ENCODE results near the gene CPNE4. TPM values are rescaled to one million over a fixed set of nuclear protein-coding genes. Genes with fewer than 3 reads are reported as not detected.

The CPNE4 gene
- total RNA-seq, 1 experiment from 2014 or later, result 1.9 TPM

DNA sequence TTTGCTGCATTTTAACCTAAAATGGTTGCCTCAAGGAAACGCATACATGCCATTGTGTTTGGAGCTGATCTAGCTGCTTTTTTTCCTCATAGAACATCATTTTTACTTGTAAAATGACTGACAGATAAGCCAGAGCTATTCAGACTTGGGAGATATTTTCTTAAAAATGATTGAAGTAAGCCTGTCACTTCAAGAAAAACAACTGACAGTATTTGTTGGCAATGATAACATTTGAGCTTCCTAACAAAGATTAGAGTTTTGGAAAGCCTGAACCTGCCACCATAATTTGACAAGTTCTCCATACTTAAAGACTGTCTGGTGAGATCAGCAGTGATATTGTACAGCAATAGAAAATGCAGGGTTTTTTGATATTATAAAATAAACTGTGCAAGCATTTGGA, 504.4 kb downstream of the CPNE4 start:
- no peak overlapping the region for H2BK15ac ChIP-seq (ENCODE audit: low read depth, low read length)
- H3K9ac ChIP-seq (ENCODE audit: extremely low read depth, insufficient read length, low read length), result no peak overlapping the region
- no peak overlapping the region for H3T11ph ChIP-seq (ENCODE audit: low read length)
- WGBS (ENCODE audit: extremely low coverage, insufficient read length, low lambda C conversion rate), result no CpG with 5 or more reads among the region's 1 CpG
- no peak for DNase-seq
- no peaks in the 10 kb centered on the region for H4K20me1 ChIP-seq (ENCODE audit: control insufficient read depth, insufficient read depth, insufficient read length)
- no peak overlapping the region for H2AK5ac ChIP-seq (ENCODE audit: insufficient read length, low read length)
- H3K23ac ChIP-seq (ENCODE audit: insufficient read length, low read depth, low read length), result no peak overlapping the region
- no peaks in the 10 kb centered on the region for H3K36me3 Mint-ChIP-seq (ENCODE audit: insufficient read depth in 1 of 3, low read depth in 3 of 3)
- H3K56ac ChIP-seq (ENCODE audit: insufficient read length, low read depth, low read length), result no peak overlapping the region
- peaks cover 12% of the 10 kb centered on the region in 2 experiments for H3K4me1 Mint-ChIP-seq
- no peak for TF ChIP-seq CTCF (conservative IDR thresholded peaks at IDR 0.05)
- no peaks in the 10 kb centered on the region for H3K27me3 ChIP-seq (ENCODE audit: insufficient read depth, low read length)
- H2BK20ac ChIP-seq (ENCODE audit: low read depth, low read length, poor library complexity, severe bottlenecking), result no peak overlapping the region
- no peak overlapping the region for H2BK12ac ChIP-seq (ENCODE audit: insufficient read length, low read depth, low read length)
- H3K4ac ChIP-seq (ENCODE audit: low read depth, low read length), result no peak overlapping the region
- H3K4me2 ChIP-seq (ENCODE audit: insufficient read depth, insufficient read length, low read length), result no peak overlapping the region
- no peak overlapping the region for H2AFZ ChIP-seq (ENCODE audit: low read length)
- H3K27me3 Mint-ChIP-seq (ENCODE audit: low read depth), result peaks cover 4% of the 10 kb centered on the region; the same call in 1 of the 2 replicates
- no peaks in the 10 kb centered on the region for H3K23me2 ChIP-seq (ENCODE audit: insufficient read length, low read depth, low read length, poor library complexity, severe bottlenecking)
- H3K27ac Mint-ChIP-seq, result no peak overlapping the region
- H4K5ac ChIP-seq (ENCODE audit: insufficient read length, low read depth, low read length), result no peak overlapping the region
- no peak overlapping the region for H3K14ac ChIP-seq (ENCODE audit: insufficient read depth, low read length)
- H3K18ac ChIP-seq (ENCODE audit: insufficient read length, low read depth, low read length), result no peak overlapping the region
- no peak overlapping the region for H3K4me3 Mint-ChIP-seq
- no peak overlapping the region for H2BK5ac ChIP-seq (ENCODE audit: insufficient read length, low read length)
- H2BK120ac ChIP-seq (ENCODE audit: low read depth, low read length, poor library complexity, severe bottlenecking), result no peak overlapping the region
- no peaks in the 10 kb centered on the region; the same call in 1 of the 2 replicates for H3K4me1 ChIP-seq (ENCODE audit: insufficient read depth, low read length)
- H4K91ac ChIP-seq (ENCODE audit: insufficient read length, low read depth, low read length), result no peak overlapping the region
- no peaks in the 10 kb centered on the region for H3K9me3 Mint-ChIP-seq
- H3K79me2 ChIP-seq (ENCODE audit: insufficient read depth, low read length), result no peaks in the 10 kb centered on the region
- H3K9me3 ChIP-seq (ENCODE audit: control insufficient read depth, low read depth, low read length), result no peaks in the 10 kb centered on the region
- no peak overlapping the region for H3K27ac ChIP-seq (ENCODE audit: insufficient read length, low read depth, low read length)
- H4K8ac ChIP-seq (replicated peaks; ENCODE audit: insufficient read length, low read depth, low read length), result no peak overlapping the region
- no peaks in the 10 kb centered on the region for H3K79me1 ChIP-seq (ENCODE audit: insufficient read depth, low read depth, low read length, poor library complexity, severe bottlenecking)
